NCI-H748 (cell line): ENCODE measurements around the gene ZBTB24.

ENCODE experiments used
- DNase-seq: peaks from one replicate; lab custom pipeline; 2025; ENCODE audit not compliant: unreplicated experiment; lab: John Stamatoyannopoulos, UW

ZBTB24 gene

DNA sequence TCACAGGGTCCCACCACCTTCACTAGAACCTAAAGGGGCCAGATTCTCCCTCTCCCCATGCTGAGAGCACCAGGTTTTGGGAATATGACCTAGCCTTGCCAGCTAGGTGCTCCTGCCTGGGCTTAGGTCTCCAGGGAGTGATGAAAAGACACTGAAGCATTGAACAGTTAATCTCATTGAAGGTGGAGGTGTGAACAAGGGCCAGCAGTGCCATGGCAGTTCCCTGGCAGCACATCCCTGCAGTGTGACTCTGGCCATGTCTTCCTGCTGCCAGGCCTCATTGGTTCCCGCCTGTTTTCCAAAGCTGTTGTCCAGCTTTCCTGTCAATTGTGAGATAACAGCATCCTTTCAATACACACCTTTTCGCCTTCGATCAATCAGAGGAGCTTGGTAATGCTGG is 53.5 kb downstream of the ZBTB24 start:
- DNase-seq: no peak

- DNase-seq: no peak
These were observed 54.0 kb downstream of the ZBTB24 start for GRCh38 chr6:109428889-109429477.

DNA sequence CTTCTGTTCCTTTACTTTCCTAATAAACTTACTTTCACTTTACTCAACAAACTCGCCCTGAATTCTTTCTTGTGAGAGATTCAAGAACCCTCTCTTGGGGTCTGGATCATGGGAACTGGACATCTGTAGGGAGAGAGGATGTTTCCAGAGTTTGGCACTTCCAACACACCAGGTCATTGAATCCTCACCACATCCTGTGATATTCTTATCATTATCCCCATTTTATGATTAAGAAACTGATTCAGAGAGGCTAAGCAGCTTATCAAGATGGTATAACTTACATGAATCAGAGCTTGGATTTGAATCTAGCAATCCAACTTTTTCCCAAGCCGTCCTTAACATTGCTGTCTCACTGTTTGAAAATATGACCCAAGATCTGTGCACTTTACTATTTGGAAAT is 58.1 kb downstream of the ZBTB24 start:
- DNase-seq: no peak

- no peak for DNase-seq
These were observed 61.8 kb downstream of the ZBTB24 start for GRCh38 chr6:109421184-109421583.

DNA sequence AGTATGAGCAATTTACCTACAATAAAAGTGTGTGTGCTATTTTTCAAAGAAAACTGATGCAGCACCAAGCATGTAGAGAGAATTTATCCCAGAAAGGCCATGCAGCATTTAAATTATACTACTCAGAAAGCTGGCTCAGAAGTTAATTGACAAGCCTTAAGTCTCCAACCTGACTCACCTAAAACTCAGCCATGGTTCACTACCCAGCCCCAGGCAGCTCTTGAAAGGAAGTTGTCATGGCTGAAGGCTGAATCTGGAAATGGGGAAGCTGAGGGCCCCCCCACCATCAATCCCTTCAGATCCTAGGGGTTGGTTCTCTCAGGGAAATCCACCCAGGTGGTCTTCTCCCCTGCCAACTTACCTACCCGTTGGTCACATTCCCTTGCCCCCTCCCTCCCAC is 62.3 kb downstream of the ZBTB24 start:
- no peak for DNase-seq

DNA sequence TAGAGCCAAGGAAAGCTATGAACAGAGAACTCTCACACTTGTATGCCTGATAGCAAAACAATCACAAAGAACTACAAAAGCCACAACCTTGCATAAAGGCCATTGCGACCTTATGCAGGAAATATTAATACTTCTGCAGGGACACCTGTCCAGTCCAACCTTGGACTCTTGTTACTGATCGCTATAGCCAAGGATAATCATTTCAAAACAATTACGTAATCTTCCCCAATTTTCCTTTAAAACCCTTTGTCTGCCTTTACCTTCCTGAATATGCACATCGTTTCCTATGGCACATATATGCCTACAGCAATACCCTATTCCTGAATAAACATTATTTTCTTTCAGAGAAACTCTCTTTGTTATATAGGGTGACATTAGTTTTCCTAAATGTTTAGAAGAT is 65.4 kb downstream of the ZBTB24 start:
- no peak for DNase-seq
